T-helper 2 cell (primary cell): Measurements from ENCODE around the gene PUM1.

Experiments used
- DNase-seq, 5 experiments: peaks; one replicate each; pipeline versions ENCODE4 v3.0.0 to v3.0.0-alpha.2; 2012 to 2022

PUM1 gene

GRCh38 chr1:30888975-30889374 lies 176.5 kb downstream of the PUM1 start:
- no peak for DNase-seq

- DNase-seq = no peak
Measured at GRCh38 chr1:30888391-30888790, 177.1 kb downstream of the PUM1 start.

- no peak for DNase-seq
Measured at GRCh38 chr1:30887485-30888315, 177.8 kb downstream of the PUM1 start.

GRCh38 chr1:30886710-30887428 lies 178.6 kb downstream of the PUM1 start:
- no peak for DNase-seq

DNA sequence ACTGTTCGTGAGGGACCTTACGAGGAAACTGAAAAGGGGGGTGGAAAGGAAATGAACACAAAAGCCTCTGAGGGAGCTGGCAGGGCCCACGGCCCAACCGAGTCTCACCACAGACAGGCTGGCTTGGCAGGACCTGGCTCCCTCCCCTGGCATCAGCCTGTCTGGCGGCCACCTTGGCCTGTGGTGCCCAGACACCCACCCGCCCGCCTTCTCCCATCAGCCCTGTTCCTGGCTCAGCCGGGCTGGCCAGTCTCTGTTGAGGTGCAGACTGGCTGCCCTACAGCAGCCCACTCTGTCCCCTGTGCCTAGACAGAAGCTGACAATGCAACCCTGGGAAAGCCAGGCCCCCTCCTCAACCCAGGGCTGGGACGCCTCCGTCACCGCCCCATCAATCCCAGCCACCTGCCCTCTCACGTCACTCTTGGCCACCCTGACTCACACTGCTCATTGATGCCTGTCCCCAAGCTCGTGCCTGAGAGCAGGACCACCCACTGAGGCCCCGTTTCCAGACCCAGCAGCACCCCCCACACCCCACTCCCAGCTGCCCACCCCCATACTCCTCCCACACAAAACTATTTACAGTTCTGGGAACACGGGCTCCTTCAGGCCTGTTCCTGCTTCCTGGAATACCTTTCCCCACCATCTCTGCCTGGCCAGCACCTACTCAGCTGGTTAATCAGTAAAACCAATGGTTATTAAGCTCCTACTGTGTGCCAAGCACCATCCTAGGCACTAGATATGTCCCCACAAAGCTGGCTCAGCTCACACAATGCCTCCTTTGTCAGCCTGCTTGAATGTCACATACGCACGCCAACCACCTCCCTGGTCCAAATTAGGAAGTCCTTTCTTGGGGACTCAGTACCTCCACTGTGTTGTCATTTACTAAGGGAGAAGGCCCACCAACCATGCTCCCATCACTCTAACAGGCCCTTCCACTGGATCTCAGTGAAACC lies 179.7 kb downstream of the PUM1 start:
- DNase-seq = no peak

GRCh38 chr1:30884723-30885122 lies 180.8 kb downstream of the PUM1 start:
- DNase-seq = no peak

- no peak for DNase-seq
Measured at GRCh38 chr1:30883389-30884172, 181.9 kb downstream of the PUM1 start.

- DNase-seq = no peak
Measured at GRCh38 chr1:30882678-30883388, 182.7 kb downstream of the PUM1 start.
